Activated T-helper 1 cell treated with anti-CD3 and anti-CD28 coated beads, Interleukin-12 subunit alpha, Interleukin-12 subunit beta, Interleukin-2, Interleukin-4 antibody, amounts not matched to agents 30 ng/mL and 10 ng/mL and 1 ng/mL, durations not matched to agents 14 hours and 24 hours and 36 hours (primary cell): ENCODE measurements around the gene SLC24A3. TPM values are rescaled to one million over a fixed set of nuclear protein-coding genes. Genes with fewer than 3 reads are reported as not detected.

Experiments
- DNase-seq: peaks from one replicate; pipeline ENCODE4 v3.0.0; 2021; ENCODE audit warnings: low spot score
- H3K27ac Mint-ChIP-seq: one replicate; pipeline ENCODE4 v1.8.0; 2021; ENCODE audit warnings: mild to moderate bottlenecking, mixed read lengths
- H3K27me3 Mint-ChIP-seq: one replicate; pipeline ENCODE4 v1.8.0; 2022; ENCODE audit warnings: mild to moderate bottlenecking, moderate library complexity, mixed read lengths; ENCODE audit not compliant: insufficient read depth
- H3K36me3 Mint-ChIP-seq: one replicate; pipeline ENCODE4 v1.8.0; 2021; ENCODE audit warnings: low read depth, mixed read lengths
- H3K4me1 Mint-ChIP-seq: one replicate; pipeline ENCODE4 v1.8.0; 2021; ENCODE audit warnings: low read depth, mixed read lengths
- H3K4me3 Mint-ChIP-seq: one replicate; pipeline ENCODE4 v1.8.0; 2021; ENCODE audit warnings: mild to moderate bottlenecking, moderate library complexity, mixed read lengths
- H3K9me3 Mint-ChIP-seq: one replicate; pipeline ENCODE4 v1.8.0; 2021; ENCODE audit warnings: mixed read lengths
- intact Hi-C: fragments of 100-400 bp; cut with micrococcal nuclease; formaldehyde crosslinking; loops from one replicate; pipeline ENCODE4 v1.15.1; 2024
- total RNA-seq: library from RNA; stranded (reverse); gene quantifications from 2 replicates; pipeline ENCODE4 v1.2.3, GENCODE V29; 2022

The SLC24A3 gene
- total RNA-seq: not detected in 2 replicates

DNA sequence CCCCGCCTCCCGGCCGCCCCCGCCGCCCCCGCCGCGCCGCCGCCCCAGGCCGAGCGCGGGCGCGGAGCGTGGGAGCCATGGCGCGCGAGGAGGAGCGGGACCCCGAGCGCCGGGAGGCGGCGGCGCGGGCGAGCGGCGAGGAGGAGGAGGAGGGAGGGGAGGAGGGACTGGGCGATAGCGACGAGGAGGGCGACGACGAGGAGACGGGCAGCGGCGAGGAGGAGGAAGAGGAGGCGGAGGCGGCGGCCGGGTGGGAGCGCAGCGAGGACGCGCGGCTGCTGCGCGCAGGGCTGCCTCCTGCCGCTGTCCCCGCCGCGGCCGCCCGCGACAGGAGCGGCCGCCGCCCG is at the start of gene SLC24A3:
Gene SLC24A3, plus strand, starts transcription at position 174 of the 347 bp plus-strand sequence.
- DNase-seq: no peak
- Mint-ChIP-seq H3K27me3 (peaks cover 35% of the 10 kb centered on the region), H3K9me3 (no peaks in the 10 kb centered on the region), H3K27ac (no peak within 1 kb of the TSS), H3K36me3 (no peaks in the 10 kb centered on the region), H3K4me3 (peak within 1 kb of the TSS; percentile 7), H3K4me1 (no peaks in the 10 kb centered on the region)
- intact Hi-C loops: no loop called here

DNA sequence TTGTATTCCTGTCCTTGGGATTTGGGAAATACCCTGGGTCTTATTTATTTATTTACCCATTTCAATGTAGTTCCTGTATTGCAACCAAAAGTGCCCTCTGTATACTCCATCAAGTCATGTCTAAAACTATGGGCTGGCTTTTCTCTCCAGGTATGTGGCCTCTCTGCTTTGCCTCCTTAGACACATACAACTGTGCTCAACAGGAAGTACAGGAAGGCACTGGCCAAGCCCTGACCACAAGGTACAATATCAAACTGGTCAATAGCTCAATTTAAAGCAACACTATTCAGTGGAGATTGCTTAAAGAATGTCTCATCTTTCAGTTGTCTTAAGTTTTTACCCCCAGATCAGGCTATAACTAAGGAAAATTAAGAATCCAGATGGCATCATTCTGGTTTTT is 42.3 kb upstream of the SLC24A3 start:
- Mint-ChIP-seq H3K36me3 (no peaks in the 10 kb centered on the region), H3K9me3 (peaks cover 3% of the 10 kb centered on the region), H3K4me3 (no peak overlapping the region), H3K27ac (no peak overlapping the region), H3K4me1 (no peaks in the 10 kb centered on the region), H3K27me3 (no peaks in the 10 kb centered on the region)
- intact Hi-C loops: no loop called here
- no peak for DNase-seq

DNA sequence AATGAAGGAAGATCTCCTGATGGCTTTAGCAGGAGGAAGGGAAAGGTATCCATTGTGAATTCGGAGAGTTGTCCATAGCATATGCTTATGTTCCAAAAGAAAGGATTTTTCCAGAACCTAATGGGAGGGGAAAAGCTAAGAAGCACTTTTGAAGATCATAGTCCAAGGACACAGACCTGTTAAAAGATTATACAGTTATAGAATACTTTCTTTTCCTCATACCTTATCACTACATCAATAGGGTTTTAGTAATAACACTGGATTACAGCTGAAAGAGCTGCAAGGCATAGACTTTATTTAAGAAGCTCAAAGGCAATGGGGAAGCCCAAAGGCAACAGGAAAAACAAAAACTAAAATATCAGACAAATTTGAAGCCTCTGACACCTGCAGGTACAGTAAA is 39.8 kb upstream of the SLC24A3 start:
- DNase-seq: no peak
- Mint-ChIP-seq H3K27me3 (no peaks in the 10 kb centered on the region), H3K27ac (no peak overlapping the region), H3K4me1 (no peaks in the 10 kb centered on the region), H3K4me3 (no peak overlapping the region), H3K9me3 (peaks cover 3% of the 10 kb centered on the region), H3K36me3 (no peaks in the 10 kb centered on the region)
- intact Hi-C loops: no loop called here

DNA sequence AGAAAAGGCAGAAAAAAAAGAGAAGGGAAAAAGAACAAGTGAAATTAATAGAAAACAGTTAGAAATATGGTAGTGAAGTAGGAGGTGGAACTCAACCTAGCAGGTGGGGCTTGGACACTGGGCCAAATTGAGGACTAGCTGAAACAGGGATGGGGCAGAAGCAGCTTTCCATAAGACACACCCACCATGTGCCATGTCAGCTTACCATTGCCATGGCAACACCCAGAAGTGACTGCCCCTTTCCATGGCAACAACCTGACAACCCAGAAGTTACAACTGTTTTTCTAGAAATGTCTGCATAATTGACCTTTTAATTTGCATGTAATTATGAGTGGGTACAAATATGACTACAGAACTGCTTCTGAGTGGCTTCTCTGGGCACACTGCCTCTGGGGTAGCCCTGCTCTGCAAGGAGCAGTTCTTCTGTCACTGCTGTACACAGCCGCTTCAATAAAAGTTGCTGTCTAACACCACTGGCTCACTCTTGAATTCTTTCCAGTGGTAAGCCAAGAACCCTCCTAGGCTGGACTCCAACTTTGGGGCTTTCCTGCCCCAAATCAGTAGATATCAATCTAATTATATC is 35.9 kb upstream of the SLC24A3 start:
- Mint-ChIP-seq H3K9me3 (no peaks in the 10 kb centered on the region), H3K4me3 (no peak overlapping the region), H3K36me3 (no peaks in the 10 kb centered on the region), H3K27me3 (no peaks in the 10 kb centered on the region), H3K27ac (no peak overlapping the region), H3K4me1 (no peaks in the 10 kb centered on the region)
- intact Hi-C loops: no loop called here
- no peak for DNase-seq

DNA sequence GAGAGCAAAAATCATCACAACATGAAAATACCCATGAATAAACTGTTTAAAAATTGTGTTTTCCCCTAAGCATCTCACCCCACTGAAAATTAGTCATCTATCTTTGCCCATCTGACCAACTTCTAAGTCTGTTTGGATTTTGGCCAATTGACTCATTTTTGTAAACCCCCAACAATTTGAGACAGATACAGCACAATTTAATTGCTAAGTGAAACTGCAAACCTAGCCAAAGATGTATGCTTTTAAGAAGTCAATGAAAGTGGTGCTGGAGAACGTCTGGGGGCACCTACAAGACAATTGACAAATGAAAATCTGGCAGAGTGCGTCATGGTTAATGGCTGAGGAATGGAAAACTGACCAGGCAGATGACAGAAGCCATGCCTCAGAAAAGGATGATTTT is 30.9 kb upstream of the SLC24A3 start:
- Mint-ChIP-seq H3K4me1 (no peaks in the 10 kb centered on the region), H3K36me3 (no peaks in the 10 kb centered on the region), H3K27ac (no peak overlapping the region), H3K9me3 (no peaks in the 10 kb centered on the region), H3K27me3 (no peaks in the 10 kb centered on the region), H3K4me3 (no peak overlapping the region)
- DNase-seq: no peak
- intact Hi-C loops: no loop called here

DNA sequence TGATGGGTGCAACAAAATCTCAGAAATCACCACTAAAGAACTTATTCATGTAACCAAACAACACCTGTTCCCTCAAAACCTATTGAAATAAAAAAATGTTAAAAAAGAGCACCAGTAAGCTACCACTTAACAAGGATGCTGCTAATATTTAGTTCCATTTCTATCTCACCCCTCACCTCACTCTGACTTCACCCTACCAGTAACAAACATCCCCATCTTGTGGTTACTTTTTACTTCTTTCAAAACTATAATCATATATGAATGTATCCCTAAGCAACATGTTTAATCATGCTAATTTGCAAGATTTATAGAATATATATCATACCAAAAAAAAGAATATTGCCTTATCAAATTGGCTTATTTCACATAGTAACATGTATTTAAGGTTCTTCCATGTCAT is 27.4 kb upstream of the SLC24A3 start:
- Mint-ChIP-seq H3K27me3 (no peaks in the 10 kb centered on the region), H3K9me3 (peaks cover 4% of the 10 kb centered on the region), H3K36me3 (no peaks in the 10 kb centered on the region), H3K4me1 (no peaks in the 10 kb centered on the region), H3K27ac (no peak overlapping the region), H3K4me3 (no peak overlapping the region)
- DNase-seq: no peak
- intact Hi-C loops: no loop called here

- no peak overlapping the region for H3K27ac Mint-ChIP-seq
Measured at GRCh38 chr20:19193349-19193748, 19.1 kb upstream of the SLC24A3 start.

GRCh38 chr20:19205981-19206396 is 6.5 kb upstream of the SLC24A3 start:
- H3K27me3 Mint-ChIP-seq: peaks cover 11% of the 10 kb centered on the region
- DNase-seq: peak; percentile 32
- no peak overlapping the region for H3K4me3 Mint-ChIP-seq
- no peak overlapping the region for H3K27ac Mint-ChIP-seq
- H3K4me1 Mint-ChIP-seq: no peaks in the 10 kb centered on the region
- no peaks in the 10 kb centered on the region for H3K9me3 Mint-ChIP-seq
- H3K36me3 Mint-ChIP-seq: no peaks in the 10 kb centered on the region
- intact Hi-C loops: loop anchor here (1.0 to 10.0 kb wide), 2 partner anchors 456 to 571 kb away; no protein-coding TSS in a partner anchor

More at GRCh38 chr20:19193349-19193748, 19.1 kb upstream of the SLC24A3 start:
- Mint-ChIP-seq H3K4me1 (no peaks in the 10 kb centered on the region), H3K4me3 (no peak overlapping the region), H3K36me3 (no peaks in the 10 kb centered on the region), H3K27me3 (peaks cover 3% of the 10 kb centered on the region), H3K9me3 (peaks cover 4% of the 10 kb centered on the region)
- no peak for DNase-seq
- intact Hi-C loops: no loop called here

GRCh38 chr20:19207541-19207940 is 4.9 kb upstream of the SLC24A3 start:
- intact Hi-C loops: loop anchor here (10.0 kb wide), 1 partner anchor 573 kb away; no protein-coding TSS in a partner anchor
- no peak for DNase-seq
- H3K36me3 Mint-ChIP-seq: no peaks in the 10 kb centered on the region
- H3K4me1 Mint-ChIP-seq: no peaks in the 10 kb centered on the region
- no peak overlapping the region for H3K27ac Mint-ChIP-seq
- no peaks in the 10 kb centered on the region for H3K9me3 Mint-ChIP-seq
- no peak overlapping the region for H3K4me3 Mint-ChIP-seq
- H3K27me3 Mint-ChIP-seq: peaks cover 19% of the 10 kb centered on the region

DNA sequence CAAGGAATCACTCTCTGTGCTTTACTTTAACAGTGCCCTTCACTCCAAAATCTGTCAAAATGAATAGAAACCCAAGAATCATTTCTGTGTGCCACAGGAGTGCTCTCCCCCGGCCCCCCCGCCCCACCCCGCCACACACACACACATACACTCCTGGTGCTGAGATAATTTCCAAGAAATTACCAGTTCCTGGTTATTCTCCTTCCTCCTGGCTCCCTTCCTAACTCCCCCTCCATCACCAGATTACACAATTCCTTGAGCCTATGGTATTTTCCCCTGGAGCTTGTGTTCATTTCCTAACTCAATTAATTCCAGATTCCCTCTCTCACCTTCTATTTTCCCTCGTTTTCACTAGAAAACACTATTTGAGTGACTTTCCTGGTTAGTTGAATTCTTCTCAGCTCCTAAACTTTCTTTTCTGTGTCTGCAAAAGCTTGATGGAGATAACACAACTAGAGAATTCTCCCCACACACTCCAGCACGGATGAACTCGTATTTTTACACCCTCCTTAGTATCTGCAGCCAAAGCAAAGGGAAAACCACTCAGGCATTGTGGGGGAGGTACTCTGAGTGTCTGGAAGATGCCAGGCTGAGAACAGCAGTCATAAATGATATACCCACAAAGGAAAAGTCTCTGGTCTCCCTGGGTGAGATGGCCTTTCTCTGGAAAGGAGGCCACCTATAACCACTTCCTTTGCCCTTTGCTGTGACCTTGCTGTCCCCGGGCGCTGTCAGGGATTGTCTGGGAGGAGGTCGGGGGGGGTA is 1.9 kb upstream of the SLC24A3 start:
- H3K4me3 Mint-ChIP-seq: no peak overlapping the region
- intact Hi-C loops: no loop called here
- no peak for DNase-seq
- no peaks in the 10 kb centered on the region for H3K9me3 Mint-ChIP-seq
- no peaks in the 10 kb centered on the region for H3K4me1 Mint-ChIP-seq
- no peak overlapping the region for H3K27ac Mint-ChIP-seq
- H3K36me3 Mint-ChIP-seq: no peaks in the 10 kb centered on the region
- H3K27me3 Mint-ChIP-seq: peaks cover 37% of the 10 kb centered on the region

- intact Hi-C loops: no loop called here
- no peak for DNase-seq
- Mint-ChIP-seq H3K27me3 (peaks cover 39% of the 10 kb centered on the region), H3K4me3 (no peak overlapping the region), H3K4me1 (no peaks in the 10 kb centered on the region), H3K9me3 (no peaks in the 10 kb centered on the region), H3K27ac (no peak overlapping the region), H3K36me3 (no peaks in the 10 kb centered on the region)
Measured at GRCh38 chr20:19211252-19211651, 1.2 kb upstream of the SLC24A3 start.

- intact Hi-C loops: no loop called here
- Mint-ChIP-seq H3K27me3 (peaks cover 39% of the 10 kb centered on the region), H3K27ac (no peak overlapping the region), H3K9me3 (no peaks in the 10 kb centered on the region), H3K36me3 (no peaks in the 10 kb centered on the region), H3K4me3 (peak overlapping the region; percentile 7), H3K4me1 (no peaks in the 10 kb centered on the region)
- DNase-seq: no peak
Measured at GRCh38 chr20:19211661-19212468, 577 bp upstream of the SLC24A3 start.
